ENCODE data around the gene SLC6A7. TPM values are rescaled to one million over a fixed set of nuclear protein-coding genes. Genes with fewer than 3 reads are reported as not detected.

The SLC6A7 gene
- total RNA-seq, 1 experiment from 2014 or later = not detected

DNA sequence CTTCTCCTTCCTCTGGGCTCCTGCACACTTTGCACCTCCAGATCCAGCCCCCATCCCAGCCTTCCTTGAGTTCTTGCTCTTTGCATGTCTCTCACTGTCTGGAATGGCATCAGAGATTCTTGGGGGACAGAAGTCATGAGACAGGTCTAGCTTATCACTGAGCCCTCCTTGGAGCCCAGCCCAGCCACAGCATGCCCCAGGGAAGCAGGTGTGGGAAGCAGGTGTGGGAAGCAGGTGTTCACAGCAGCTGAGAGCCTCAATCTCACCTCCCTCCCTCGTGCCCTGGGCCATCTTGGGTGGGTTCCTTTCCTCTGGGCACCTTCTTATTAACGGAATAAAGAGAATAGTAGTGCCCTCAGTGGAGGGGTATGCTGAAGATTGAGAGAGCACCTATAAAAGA, 27.2 kb downstream of the SLC6A7 start:
- no peak for TF ChIP-seq CTCF (conservative IDR thresholded peaks at IDR 0.05; ENCODE audit: low read depth, low read length)
- no peak for TF ChIP-seq EZH2 (IDR thresholded peaks at IDR 0.05; ENCODE audit: borderline replicate concordance, low read depth, low read length, poor library complexity, severe bottlenecking)
- intact Hi-C loops (cut with micrococcal nuclease; ENCODE audit: unreplicated experiment) = loop anchor here (5.0 kb wide), 1 partner anchor 225 kb away; no protein-coding TSS in a partner anchor
- no peak for DNase-seq (ENCODE audit: low spot score)
- no peaks in the 10 kb centered on the region for H3K9me3 ChIP-seq (ENCODE audit: low read depth, low read length, poor library complexity, severe bottlenecking)
- H3K27ac ChIP-seq (ENCODE audit: low read depth, low read length, poor library complexity, severe bottlenecking) = no peak overlapping the region
- H3K4me3 ChIP-seq (ENCODE audit: low read depth, low read length, poor library complexity, severe bottlenecking) = no peak overlapping the region
- no peaks in the 10 kb centered on the region for H3K36me3 ChIP-seq (ENCODE audit: insufficient read depth, low read length, poor library complexity, severe bottlenecking)
- POLR2A ChIA-PET (ENCODE audit: low non-redundant PET) = no interaction called here
- no TSS peak for BruUV-seq (replicated peaks)
- CTCF ChIA-PET = no interaction called here
- no peaks in the 10 kb centered on the region for H3K4me1 ChIP-seq (ENCODE audit: insufficient read depth, low read length, poor library complexity, severe bottlenecking)
- no peaks in the 10 kb centered on the region for H3K27me3 ChIP-seq (replicated peaks; ENCODE audit: insufficient read depth, low read depth, low read length, poor library complexity)

- Histone ChIP-seq H3K4me3 (ENCODE audit: low read depth, low read length, poor library complexity, severe bottlenecking) (no peak overlapping the region), H3K36me3 (ENCODE audit: insufficient read depth, low read length, poor library complexity, severe bottlenecking) (no peaks in the 10 kb centered on the region), H3K4me1 (ENCODE audit: insufficient read depth, low read length, poor library complexity, severe bottlenecking) (no peaks in the 10 kb centered on the region), H3K27ac (ENCODE audit: low read depth, low read length, poor library complexity, severe bottlenecking) (no peak overlapping the region), H3K9me3 (ENCODE audit: low read depth, low read length, poor library complexity, severe bottlenecking) (no peaks in the 10 kb centered on the region), H3K27me3 (replicated peaks; ENCODE audit: insufficient read depth, low read depth, low read length, poor library complexity) (no peaks in the 10 kb centered on the region)
- intact Hi-C loops (cut with micrococcal nuclease; ENCODE audit: unreplicated experiment) = loop anchor here (1.0 to 5.0 kb wide), 5 partner anchors 57 to 581 kb away; no protein-coding TSS in a partner anchor
- TF ChIP-seq CTCF (conservative IDR thresholded peaks at IDR 0.05; ENCODE audit: low read depth, low read length) = peak; percentile 88
- no peak for TF ChIP-seq EZH2 (IDR thresholded peaks at IDR 0.05; ENCODE audit: borderline replicate concordance, low read depth, low read length, poor library complexity, severe bottlenecking)
- ChIA-PET POLR2A (ENCODE audit: low non-redundant PET) (no interaction called here), CTCF (interaction anchor here (1.0 kb wide), 1 partner anchor 384 kb away, joined by 5 read pairs; no protein-coding TSS in a partner anchor)
- BruUV-seq (replicated peaks) = no TSS peak
- peak; percentile 88 for DNase-seq (ENCODE audit: low spot score)
Measured at GRCh38 chr5:150217873-150218692, 28.2 kb downstream of the SLC6A7 start.

DNA sequence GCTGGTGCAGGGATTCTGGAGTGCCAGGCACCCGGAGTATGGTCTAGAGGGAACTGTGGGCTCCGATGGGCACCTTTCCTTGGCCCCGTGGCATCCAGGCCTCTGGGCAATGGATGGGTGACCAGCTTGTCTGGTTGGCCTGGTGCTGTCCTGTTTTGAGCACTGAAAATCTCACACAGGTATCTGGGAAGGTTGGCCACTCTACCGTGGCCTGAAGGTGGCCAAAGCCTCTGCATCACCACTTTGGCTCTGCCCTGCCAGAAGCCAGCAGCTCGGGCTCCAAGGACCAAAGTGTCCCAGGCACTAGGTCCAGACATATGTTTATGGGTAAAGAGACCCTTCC, 28.8 kb downstream of the SLC6A7 start:
- POLR2A ChIA-PET (ENCODE audit: low non-redundant PET) = interaction anchor here (0.6 kb wide), 1 partner anchor 186 kb away, joined by 4 read pairs; no protein-coding TSS in a partner anchor
- CTCF ChIA-PET = interaction anchor here (0.7 to 1.0 kb wide), 2 partner anchors 210 to 385 kb away, joined by 5 to 13 read pairs; no protein-coding TSS in a partner anchor

More for the DNA sequence above, 28.8 kb downstream of the SLC6A7 start:
- no peaks in the 10 kb centered on the region for H3K36me3 ChIP-seq (ENCODE audit: insufficient read depth, low read length, poor library complexity, severe bottlenecking)
- H3K4me3 ChIP-seq (ENCODE audit: low read depth, low read length, poor library complexity, severe bottlenecking) = no peak overlapping the region
- H3K4me1 ChIP-seq (ENCODE audit: insufficient read depth, low read length, poor library complexity, severe bottlenecking) = no peaks in the 10 kb centered on the region
- no TSS peak for BruUV-seq (replicated peaks)
- H3K9me3 ChIP-seq (ENCODE audit: low read depth, low read length, poor library complexity, severe bottlenecking) = no peaks in the 10 kb centered on the region
- no peaks in the 10 kb centered on the region for H3K27me3 ChIP-seq (replicated peaks; ENCODE audit: insufficient read depth, low read depth, low read length, poor library complexity)
- no peak for TF ChIP-seq EZH2 (IDR thresholded peaks at IDR 0.05; ENCODE audit: borderline replicate concordance, low read depth, low read length, poor library complexity, severe bottlenecking)
- no peak for DNase-seq (ENCODE audit: low spot score)
- H3K27ac ChIP-seq (ENCODE audit: low read depth, low read length, poor library complexity, severe bottlenecking) = no peak overlapping the region
- intact Hi-C loops (cut with micrococcal nuclease; ENCODE audit: unreplicated experiment) = loop anchor here (1.0 to 5.0 kb wide), 5 partner anchors 57 to 582 kb away; no protein-coding TSS in a partner anchor
